Body of pancreas (tissue), 4 donors: ENCODE data around the gene CHMP4B. TPM values are rescaled to one million over a fixed set of nuclear protein-coding genes. Genes with fewer than 3 reads are reported as not detected.

Experiments
- ATAC-seq: fragments of 150-250 bp; one replicate; pipeline ENCODE4 v1.9.1; 2016
- DNase-seq, 4 donors: peaks; one replicate each; pipeline ENCODE4 v3.0.0-alpha.2; 2019
- H3K27ac ChIP-seq, 4 donors: fragments of 200-600 bp; sonication (generic); 1 replicate in 3 of 4; 2 replicates in 1 of 4; pipeline versions ENCODE4 v1.5.1 to v1.6.1; 2016 to 2019; ENCODE audit warnings: mild to moderate bottlenecking in 1 of 4, mixed read lengths in 1 of 4, moderate library complexity in 1 of 4
- H3K27me3 ChIP-seq, 2 donors: fragments of 200-600 bp; sonication (generic); one replicate each; pipeline ENCODE4 v1.6.0; 2016; ENCODE audit warnings: mild to moderate bottlenecking in 1 of 2
- H3K36me3 ChIP-seq, 2 donors: fragments of 200-600 bp; sonication (generic); replicated peaks in 1 of 2; 2 replicates each; pipeline ENCODE4 v1.5.1; 2016; ENCODE audit warnings: low read depth in 2 of 2; ENCODE audit not compliant: insufficient read depth in 1 of 2
- H3K4me1 ChIP-seq: fragments of 200-600 bp; sonication (generic); one replicate; pipeline ENCODE4 v1.6.0; 2016
- H3K4me3 ChIP-seq, 2 donors: fragments of 200-600 bp; sonication (generic); 1 replicate in 1 of 2; 2 replicates in 1 of 2; pipeline ENCODE4 v1.5.1; 2016 to 2019
- H3K9me3 ChIP-seq, 3 donors: fragments of 200-600 bp; sonication (generic); 1 replicate in 2 of 3; 2 replicates in 1 of 3; pipeline ENCODE4 v1.5.1; 2016
- POLR2A ChIP-seq, 3 donors: fragments of 450-650 bp; IDR thresholded peaks; one replicate each; pipeline ENCODE4 v1.6.1; 2016; ENCODE audit warnings: antibody characterized with exemption in 3 of 3, mild to moderate bottlenecking in 2 of 3
- whole genome bisulfite sequencing, 2 donors: methylation state at CpG; one replicate each; pipeline ENCODE4 v1.1.5; 2017; 5-methylcytosine and 5-hydroxymethylcytosine counted together
- intact Hi-C: fragments of 100-400 bp; cut with DNase I; formaldehyde crosslinking; loops from one replicate; pipeline ENCODE4 v1.15.1; 2023
- total RNA-seq, 2 donors: library from RNA; depleted of rRNA; stranded (reverse); fragments of >200 nt; gene quantifications; one replicate each; pipeline ENCODE4 v1.1.0, GENCODE V29; 2016
- TF ChIP-seq, protein P1 (sequence below), 7 experiments: fragments of 450-650 bp in 4 of 7; fragments of 200-600 bp in 3 of 7; sonication (generic) in 3 of 7; IDR thresholded peaks; one replicate each; pipeline ENCODE4 v1.5.1; 2016 to 2019; ENCODE audit warnings: antibody characterized with exemption in 7 of 7

CHMP4B gene, protein sequence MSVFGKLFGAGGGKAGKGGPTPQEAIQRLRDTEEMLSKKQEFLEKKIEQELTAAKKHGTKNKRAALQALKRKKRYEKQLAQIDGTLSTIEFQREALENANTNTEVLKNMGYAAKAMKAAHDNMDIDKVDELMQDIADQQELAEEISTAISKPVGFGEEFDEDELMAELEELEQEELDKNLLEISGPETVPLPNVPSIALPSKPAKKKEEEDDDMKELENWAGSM
- total RNA-seq: 10 to 100 TPM; 24.1 to 43.3 TPM

DNA sequence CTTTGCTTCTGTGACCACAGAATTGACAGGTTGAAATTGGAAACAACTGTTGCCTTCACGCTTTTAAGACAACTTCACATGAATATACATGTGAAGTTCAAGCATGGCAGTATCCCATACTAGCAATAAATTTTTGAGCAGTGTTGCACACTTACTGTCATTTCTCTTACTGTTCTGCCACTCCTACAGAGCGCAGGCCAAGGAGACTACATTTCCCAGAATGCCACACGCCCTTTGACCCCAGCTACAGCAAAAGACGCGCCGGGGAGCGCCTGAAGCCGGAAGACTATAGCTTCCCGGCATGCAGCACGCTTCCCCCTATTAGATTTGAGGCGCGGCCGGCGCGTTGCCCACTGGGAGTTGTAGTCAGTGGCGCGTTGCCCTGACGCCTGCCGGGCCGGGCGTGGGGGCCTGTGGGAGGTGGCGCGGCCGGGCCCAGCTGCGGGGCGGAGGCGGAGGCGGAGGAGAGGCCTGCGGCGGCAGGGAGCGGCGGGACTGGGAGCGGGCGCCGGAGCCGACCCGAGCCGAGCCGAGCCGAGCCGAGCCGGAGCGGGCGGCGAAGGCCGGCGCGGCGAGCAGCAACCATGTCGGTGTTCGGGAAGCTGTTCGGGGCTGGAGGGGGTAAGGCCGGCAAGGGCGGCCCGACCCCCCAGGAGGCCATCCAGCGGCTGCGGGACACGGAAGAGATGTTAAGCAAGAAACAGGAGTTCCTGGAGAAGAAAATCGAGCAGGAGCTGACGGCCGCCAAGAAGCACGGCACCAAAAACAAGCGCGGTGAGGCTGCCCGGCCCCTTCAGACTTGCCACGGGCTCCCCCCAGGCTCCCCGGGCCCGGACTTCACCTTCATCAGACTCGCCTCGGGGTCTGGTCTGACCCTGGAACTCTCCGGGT lies at the start of gene CHMP4B:
Gene CHMP4B (plus strand): TSS at position 464 of the 891 bp plus-strand sequence. CDS start 121 bp downstream, at position 585.
- WGBS, 2 donors: 0 to 1% methylated on average over 5 to 70 of the region's 71 CpGs
- TF ChIP-seq, protein P1, sequence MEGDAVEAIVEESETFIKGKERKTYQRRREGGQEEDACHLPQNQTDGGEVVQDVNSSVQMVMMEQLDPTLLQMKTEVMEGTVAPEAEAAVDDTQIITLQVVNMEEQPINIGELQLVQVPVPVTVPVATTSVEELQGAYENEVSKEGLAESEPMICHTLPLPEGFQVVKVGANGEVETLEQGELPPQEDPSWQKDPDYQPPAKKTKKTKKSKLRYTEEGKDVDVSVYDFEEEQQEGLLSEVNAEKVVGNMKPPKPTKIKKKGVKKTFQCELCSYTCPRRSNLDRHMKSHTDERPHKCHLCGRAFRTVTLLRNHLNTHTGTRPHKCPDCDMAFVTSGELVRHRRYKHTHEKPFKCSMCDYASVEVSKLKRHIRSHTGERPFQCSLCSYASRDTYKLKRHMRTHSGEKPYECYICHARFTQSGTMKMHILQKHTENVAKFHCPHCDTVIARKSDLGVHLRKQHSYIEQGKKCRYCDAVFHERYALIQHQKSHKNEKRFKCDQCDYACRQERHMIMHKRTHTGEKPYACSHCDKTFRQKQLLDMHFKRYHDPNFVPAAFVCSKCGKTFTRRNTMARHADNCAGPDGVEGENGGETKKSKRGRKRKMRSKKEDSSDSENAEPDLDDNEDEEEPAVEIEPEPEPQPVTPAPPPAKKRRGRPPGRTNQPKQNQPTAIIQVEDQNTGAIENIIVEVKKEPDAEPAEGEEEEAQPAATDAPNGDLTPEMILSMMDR (IDR thresholded peaks at IDR 0.05): peak in 1 of 7 experiments; percentile 23
- peak; percentile 52 to 86 (median 67) for TF ChIP-seq POLR2A (IDR thresholded peaks at IDR 0.05)
- peak within 1 kb of the TSS; percentile 49 to 90 for H3K4me3 ChIP-seq
- intact Hi-C loops: no loop called here
- H3K27me3 ChIP-seq: no peaks in the 10 kb centered on the region
- H3K9me3 ChIP-seq: no peaks in the 10 kb centered on the region
- peak within 1 kb of the TSS; percentile 85 to 93 (median 90) for H3K27ac ChIP-seq
- no peaks in the 10 kb centered on the region for H3K36me3 ChIP-seq
- peaks cover 39% of the 10 kb centered on the region for H3K4me1 ChIP-seq
- peak; percentile 99 to 100 (median 99) for DNase-seq
- peak; percentile 98 for ATAC-seq

DNA sequence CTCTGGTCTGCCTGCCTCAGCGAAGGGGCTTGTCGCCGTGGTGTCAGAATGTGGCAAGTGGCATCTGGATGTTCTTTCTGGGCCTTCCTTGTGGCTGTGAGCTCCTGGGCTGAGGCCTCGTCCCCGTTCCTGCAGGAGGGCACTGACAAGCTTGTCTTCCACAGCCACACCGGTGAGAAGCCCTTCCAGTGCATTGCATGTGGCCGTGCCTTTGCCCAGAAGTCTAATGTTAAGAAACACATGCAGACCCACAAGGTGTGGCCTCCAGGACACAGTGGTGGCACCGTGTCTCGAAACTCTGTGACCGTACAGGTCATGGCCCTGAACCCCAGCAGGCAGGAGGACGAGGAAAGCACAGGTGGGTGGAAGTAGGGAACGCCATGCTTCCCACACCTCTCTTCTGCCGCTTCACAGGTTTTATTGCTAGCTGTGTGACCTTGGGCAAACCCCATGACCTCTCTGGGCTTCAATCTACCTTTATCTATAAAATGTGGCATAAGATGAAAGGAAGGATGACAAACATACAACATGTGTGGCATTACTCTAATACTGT lies 49.4 kb upstream of the CHMP4B start:
- H3K27me3 ChIP-seq: no peaks in the 10 kb centered on the region
- no peak overlapping the region for H3K4me3 ChIP-seq
- intact Hi-C loops: no loop called here
- no peaks in the 10 kb centered on the region for H3K9me3 ChIP-seq
- ATAC-seq (no peak), DNase-seq (no peak)
- H3K36me3 ChIP-seq: peaks cover 0 to 5% of the 10 kb centered on the region in 2 donors
- H3K27ac ChIP-seq: no peak overlapping the region
- TF ChIP-seq, protein P1 (IDR thresholded peaks at IDR 0.05): no peak
- TF ChIP-seq POLR2A (IDR thresholded peaks at IDR 0.05): no peak
- WGBS, 2 donors: 92 to 100% methylated on average over 13 of the region's 13 CpGs
- H3K4me1 ChIP-seq: no peaks in the 10 kb centered on the region

DNA sequence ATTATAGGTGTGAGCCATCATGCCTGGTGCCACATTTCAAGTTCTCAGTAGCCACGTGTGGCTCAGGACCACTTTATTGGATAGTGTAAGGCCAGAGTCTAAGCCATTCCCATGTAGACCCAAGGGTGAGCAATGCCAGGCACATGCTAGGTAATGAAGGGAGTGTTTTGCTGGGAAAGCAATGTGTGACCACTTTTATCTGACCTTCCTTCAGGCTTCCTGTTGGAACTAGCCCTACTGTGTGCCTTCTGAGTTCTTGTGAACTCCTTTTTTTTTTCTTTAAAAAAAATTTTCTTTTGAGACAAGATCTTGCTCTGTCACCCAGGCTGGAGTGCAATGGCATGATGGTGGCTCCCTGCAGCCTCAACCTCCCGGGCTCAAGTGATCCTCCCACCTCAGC lies 46.0 kb upstream of the CHMP4B start:
- H3K27me3 ChIP-seq: no peaks in the 10 kb centered on the region
- no peak for ATAC-seq
- H3K36me3 ChIP-seq: no peaks in the 10 kb centered on the region
- WGBS, 2 donors: 64 to 89% methylated on average over 2 of the region's 2 CpGs
- H3K4me3 ChIP-seq: no peak overlapping the region
- no peaks in the 10 kb centered on the region for H3K4me1 ChIP-seq
- no peaks in the 10 kb centered on the region for H3K9me3 ChIP-seq
- no peak for TF ChIP-seq POLR2A (IDR thresholded peaks at IDR 0.05)
- TF ChIP-seq, protein P1 (IDR thresholded peaks at IDR 0.05): no peak
- H3K27ac ChIP-seq: no peak overlapping the region
- DNase-seq: no peak
- intact Hi-C loops: no loop called here

DNA sequence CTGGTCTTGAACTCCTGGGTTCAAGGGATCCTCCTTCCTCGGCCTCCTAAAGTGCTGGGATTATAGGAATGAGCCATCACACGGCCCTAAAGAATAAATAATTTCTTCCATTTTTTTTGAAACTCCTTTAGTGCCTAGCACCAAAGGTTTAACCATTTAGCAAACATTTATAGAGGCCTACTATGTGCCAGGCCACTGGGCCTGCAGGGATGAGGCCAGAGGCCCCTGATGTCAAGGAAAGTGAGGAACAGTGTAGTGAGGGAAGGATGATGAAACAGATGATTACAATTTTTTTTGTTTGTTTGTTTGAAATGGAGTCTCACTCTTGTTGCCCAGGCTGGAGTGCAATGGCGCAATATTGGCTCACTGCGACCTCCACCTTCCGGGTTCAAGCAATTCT lies 45.6 kb upstream of the CHMP4B start:
- ATAC-seq: no peak
- no peak for TF ChIP-seq POLR2A (IDR thresholded peaks at IDR 0.05)
- intact Hi-C loops: no loop called here
- 93 to 96% methylated on average over 5 of the region's 5 CpGs for WGBS, 2 donors
- H3K36me3 ChIP-seq: no peaks in the 10 kb centered on the region
- no peak overlapping the region for H3K4me3 ChIP-seq
- no peaks in the 10 kb centered on the region for H3K4me1 ChIP-seq
- no peaks in the 10 kb centered on the region for H3K9me3 ChIP-seq
- no peak overlapping the region for H3K27ac ChIP-seq
- no peak for DNase-seq
- no peaks in the 10 kb centered on the region for H3K27me3 ChIP-seq

DNA sequence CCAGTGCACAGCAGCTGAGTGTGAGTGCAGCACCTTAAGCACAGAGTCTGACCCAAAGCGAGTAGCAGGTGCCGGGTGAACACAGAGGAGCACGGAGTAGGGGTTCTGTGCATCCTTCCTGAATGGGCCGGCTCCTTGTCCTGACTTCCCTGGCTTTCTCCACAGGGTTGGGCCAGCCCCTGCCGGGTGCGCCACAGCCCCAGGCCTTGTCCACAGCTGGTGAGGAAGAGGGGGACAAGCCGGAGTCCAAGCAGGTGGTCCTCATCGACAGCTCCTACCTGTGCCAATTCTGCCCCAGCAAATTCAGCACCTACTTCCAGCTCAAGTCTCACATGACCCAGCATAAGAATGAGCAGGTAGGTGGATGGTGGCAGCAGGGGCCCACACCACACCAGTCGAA lies 44.5 kb upstream of the CHMP4B start:
- H3K4me1 ChIP-seq: no peaks in the 10 kb centered on the region
- intact Hi-C loops: no loop called here
- H3K36me3 ChIP-seq: no peaks in the 10 kb centered on the region
- no peak overlapping the region for H3K4me3 ChIP-seq
- H3K27me3 ChIP-seq: no peaks in the 10 kb centered on the region
- ATAC-seq: no peak
- DNase-seq: no peak
- H3K9me3 ChIP-seq: no peaks in the 10 kb centered on the region
- 94 to 97% methylated on average over 6 to 9 of the region's 9 CpGs for WGBS, 2 donors
- no peak overlapping the region for H3K27ac ChIP-seq
- TF ChIP-seq, protein P1 (IDR thresholded peaks at IDR 0.05): no peak
- TF ChIP-seq POLR2A (IDR thresholded peaks at IDR 0.05): no peak
